Midbrain (tissue), 1 donor: ENCODE data around the gene HOXD9.

ENCODE experiments used
- DNase-seq: peaks from one replicate; lab custom pipeline; 2025; lab: John Stamatoyannopoulos, UW

The HOXD9 gene

GRCh38 chr2:176137906-176138305, 15.4 kb downstream of the HOXD9 start:
- no peak for DNase-seq

- DNase-seq, result no peak
Measured at GRCh38 chr2:176138526-176138922, 16.0 kb downstream of the HOXD9 start.

- no peak for DNase-seq
Measured at GRCh38 chr2:176138923-176139660, 16.6 kb downstream of the HOXD9 start.

GRCh38 chr2:176139661-176140512, 17.4 kb downstream of the HOXD9 start:
- DNase-seq, result no peak

GRCh38 chr2:176140513-176141317, 18.2 kb downstream of the HOXD9 start:
- peak; percentile 75 for DNase-seq

- no peak for DNase-seq
Measured at GRCh38 chr2:176142281-176142680, 19.8 kb downstream of the HOXD9 start.

- DNase-seq, result no peak
Measured at GRCh38 chr2:176145085-176145969, 22.8 kb downstream of the HOXD9 start.

GRCh38 chr2:176146101-176146500, 23.6 kb downstream of the HOXD9 start:
- DNase-seq, result no peak

- DNase-seq, result no peak
Measured at GRCh38 chr2:176146645-176147044, 24.1 kb downstream of the HOXD9 start.

GRCh38 chr2:176147210-176147799, 24.8 kb downstream of the HOXD9 start:
- DNase-seq, result no peak

- DNase-seq, result no peak
Measured at GRCh38 chr2:176147800-176148496, 25.4 kb downstream of the HOXD9 start.

GRCh38 chr2:176148751-176149421, 26.4 kb downstream of the HOXD9 start:
- DNase-seq, result no peak

- DNase-seq, result no peak
Measured at GRCh38 chr2:176149481-176149938, 27.0 kb downstream of the HOXD9 start.

- DNase-seq, result no peak
Measured at GRCh38 chr2:176149939-176150583, 27.5 kb downstream of the HOXD9 start.

- no peak for DNase-seq
Measured at GRCh38 chr2:176150584-176151441, 28.3 kb downstream of the HOXD9 start.

GRCh38 chr2:176151442-176152287, 29.1 kb downstream of the HOXD9 start, which contains the start of gene HOXD4:
TSS of gene HOXD4 (plus strand) at chr2:176151550. CDS start at chr2:176151634, 84 bp downstream.
- DNase-seq, result no peak
